Epithelial cell of proximal tubule (primary cell): ENCODE measurements around the gene NFE2. TPM values are rescaled to one million over a fixed set of nuclear protein-coding genes. Genes with fewer than 3 reads are reported as not detected.

Experiments
- DNase-seq: peaks from one replicate; pipeline ENCODE4 v3.0.0-alpha.2; 2011; ENCODE audit warnings: low read depth
- H3K4me3 ChIP-seq: 2 replicates; pipeline ENCODE4 v1.5.1; 2011; ENCODE audit warnings: low read depth, mild to moderate bottlenecking, low read length
- total RNA-seq: library from RNA; depleted of rRNA; stranded (reverse); fragments of >200 nt; gene quantifications from 2 replicates; pipeline ENCODE4 v1.2.3, GENCODE V29; 2015
- TF ChIP-seq, protein P1 (sequence below): conservative IDR thresholded peaks from 2 replicates; pipeline ENCODE4 v1.5.1; 2012; ENCODE audit warnings: low read depth, mild to moderate bottlenecking, low read length

The NFE2 gene
- total RNA-seq, 1 donor from 2014 or later, result not detected

DNA sequence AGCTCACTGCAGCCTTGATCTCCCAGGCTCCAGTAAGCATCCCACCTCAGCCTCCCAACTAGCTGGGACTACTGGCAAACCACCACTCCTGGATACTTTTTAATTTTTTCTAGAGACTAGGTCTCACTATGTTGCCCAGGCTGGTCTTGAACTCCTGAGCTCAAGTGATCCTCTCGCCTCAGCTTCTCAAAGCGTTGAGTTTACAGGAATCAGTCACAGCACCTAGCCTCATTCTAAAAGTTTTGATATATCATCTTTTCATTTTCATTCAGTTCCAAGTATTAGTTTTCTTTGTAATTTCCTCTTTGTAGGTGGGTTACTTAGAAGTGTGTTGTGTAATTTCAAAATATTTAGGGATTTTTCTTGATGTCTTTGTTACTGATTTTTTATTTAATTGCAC is 30.5 kb downstream of the NFE2 start:
- no peak for DNase-seq
- TF ChIP-seq, protein P1, sequence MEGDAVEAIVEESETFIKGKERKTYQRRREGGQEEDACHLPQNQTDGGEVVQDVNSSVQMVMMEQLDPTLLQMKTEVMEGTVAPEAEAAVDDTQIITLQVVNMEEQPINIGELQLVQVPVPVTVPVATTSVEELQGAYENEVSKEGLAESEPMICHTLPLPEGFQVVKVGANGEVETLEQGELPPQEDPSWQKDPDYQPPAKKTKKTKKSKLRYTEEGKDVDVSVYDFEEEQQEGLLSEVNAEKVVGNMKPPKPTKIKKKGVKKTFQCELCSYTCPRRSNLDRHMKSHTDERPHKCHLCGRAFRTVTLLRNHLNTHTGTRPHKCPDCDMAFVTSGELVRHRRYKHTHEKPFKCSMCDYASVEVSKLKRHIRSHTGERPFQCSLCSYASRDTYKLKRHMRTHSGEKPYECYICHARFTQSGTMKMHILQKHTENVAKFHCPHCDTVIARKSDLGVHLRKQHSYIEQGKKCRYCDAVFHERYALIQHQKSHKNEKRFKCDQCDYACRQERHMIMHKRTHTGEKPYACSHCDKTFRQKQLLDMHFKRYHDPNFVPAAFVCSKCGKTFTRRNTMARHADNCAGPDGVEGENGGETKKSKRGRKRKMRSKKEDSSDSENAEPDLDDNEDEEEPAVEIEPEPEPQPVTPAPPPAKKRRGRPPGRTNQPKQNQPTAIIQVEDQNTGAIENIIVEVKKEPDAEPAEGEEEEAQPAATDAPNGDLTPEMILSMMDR, result no peak

DNA sequence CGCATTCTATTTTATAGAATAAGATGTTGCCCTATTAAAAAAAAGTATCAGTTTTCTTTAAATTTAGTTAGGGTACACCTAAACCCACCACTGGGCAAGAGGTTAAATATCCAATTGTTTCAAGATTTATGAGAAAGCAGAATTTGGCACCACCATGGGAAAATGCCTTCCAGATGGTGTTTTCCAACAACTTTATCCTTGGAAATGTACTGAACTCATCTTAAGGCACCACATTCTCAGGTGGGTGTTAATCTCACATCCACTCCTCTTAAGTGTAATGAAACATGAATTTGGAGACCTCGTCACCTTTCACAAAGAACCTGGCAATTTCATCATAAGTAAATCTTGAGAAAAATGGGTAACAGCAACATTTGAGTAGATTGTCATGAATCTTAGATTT is 34.0 kb downstream of the NFE2 start:
- TF ChIP-seq, protein P1, result no peak
- no peak overlapping the region for H3K4me3 ChIP-seq
- DNase-seq, result no peak

More for the DNA sequence above, 30.5 kb downstream of the NFE2 start:
- H3K4me3 ChIP-seq, result no peak overlapping the region

DNA sequence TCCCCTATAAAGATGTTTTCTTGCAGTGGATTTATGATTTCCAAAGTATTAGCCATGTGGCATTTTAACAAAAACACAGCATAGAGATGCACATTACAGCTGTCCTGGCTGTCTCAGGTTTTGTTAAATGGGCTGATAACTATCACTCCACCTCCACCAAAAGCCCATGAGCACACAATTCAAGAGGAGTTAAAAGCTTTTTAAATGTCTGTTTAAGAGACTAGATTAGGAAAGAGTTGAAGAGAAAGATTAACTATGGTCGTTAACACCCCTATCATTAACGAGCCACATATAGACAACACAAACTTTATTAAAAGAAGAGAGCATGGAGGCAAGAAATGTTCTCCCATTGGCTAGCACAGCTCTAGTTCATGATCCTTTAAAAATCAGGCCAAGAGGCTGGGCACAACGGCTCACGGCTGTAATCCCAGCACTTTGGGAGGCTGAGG is 35.4 kb downstream of the NFE2 start:
- H3K4me3 ChIP-seq, result no peak overlapping the region
- no peak for DNase-seq
- TF ChIP-seq, protein P1, result no peak

DNA sequence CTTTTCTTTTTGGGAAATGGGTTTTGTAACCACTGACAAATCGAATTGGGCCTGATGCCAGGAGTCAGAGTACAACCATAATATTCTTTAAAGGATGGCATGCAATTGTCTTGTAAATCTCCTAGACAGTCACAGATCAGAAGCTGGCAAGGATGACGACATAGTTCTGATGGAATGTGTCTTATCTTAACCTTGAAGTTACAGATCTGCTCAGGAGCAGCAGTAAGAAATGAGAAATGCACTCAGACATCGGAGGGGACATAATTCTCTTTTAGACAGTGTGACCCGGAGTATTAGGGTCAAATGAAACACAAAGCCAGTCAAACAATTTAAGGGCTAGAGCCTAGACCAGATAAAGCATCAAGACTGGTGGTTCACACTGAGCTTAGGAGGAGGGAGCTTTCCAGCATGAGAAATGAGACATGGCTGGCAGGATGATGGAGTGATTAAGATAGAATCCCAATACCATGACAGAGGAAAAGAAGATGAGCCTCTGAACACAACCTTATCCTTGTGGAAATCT is 38.4 kb downstream of the NFE2 start:
- peak; percentile 63 for DNase-seq
- no peak overlapping the region for H3K4me3 ChIP-seq
- TF ChIP-seq, protein P1, result no peak

DNA sequence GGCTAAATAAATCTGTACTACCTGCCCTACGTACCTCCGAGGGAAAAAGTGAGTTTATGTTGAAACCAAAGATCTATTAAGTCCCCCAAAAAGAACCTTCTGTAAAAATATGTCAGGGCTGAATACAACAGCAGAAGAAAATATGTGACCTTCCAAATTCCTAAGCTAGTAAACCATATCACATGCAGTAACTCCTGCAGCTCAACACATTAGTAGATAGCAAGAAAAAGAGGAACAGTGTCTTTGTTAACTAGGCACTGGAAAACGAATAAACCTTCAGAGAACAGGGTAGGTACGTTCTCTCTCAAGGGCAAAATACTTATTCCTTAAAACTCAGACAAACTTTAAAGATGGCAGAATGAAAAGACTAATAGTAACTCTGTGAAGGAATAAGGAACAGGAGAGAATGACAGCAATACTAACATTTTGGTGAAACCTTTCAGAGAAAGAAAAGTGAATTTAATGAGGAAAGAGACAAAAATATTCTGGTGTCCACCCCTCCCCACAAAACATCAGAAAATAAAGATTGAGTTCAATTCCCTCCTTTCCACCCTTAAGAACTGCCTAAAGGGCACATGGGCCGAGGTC is 38.9 kb downstream of the NFE2 start:
- TF ChIP-seq, protein P1, result no peak
- peak; percentile 31 for DNase-seq
- no peak overlapping the region for H3K4me3 ChIP-seq

DNA sequence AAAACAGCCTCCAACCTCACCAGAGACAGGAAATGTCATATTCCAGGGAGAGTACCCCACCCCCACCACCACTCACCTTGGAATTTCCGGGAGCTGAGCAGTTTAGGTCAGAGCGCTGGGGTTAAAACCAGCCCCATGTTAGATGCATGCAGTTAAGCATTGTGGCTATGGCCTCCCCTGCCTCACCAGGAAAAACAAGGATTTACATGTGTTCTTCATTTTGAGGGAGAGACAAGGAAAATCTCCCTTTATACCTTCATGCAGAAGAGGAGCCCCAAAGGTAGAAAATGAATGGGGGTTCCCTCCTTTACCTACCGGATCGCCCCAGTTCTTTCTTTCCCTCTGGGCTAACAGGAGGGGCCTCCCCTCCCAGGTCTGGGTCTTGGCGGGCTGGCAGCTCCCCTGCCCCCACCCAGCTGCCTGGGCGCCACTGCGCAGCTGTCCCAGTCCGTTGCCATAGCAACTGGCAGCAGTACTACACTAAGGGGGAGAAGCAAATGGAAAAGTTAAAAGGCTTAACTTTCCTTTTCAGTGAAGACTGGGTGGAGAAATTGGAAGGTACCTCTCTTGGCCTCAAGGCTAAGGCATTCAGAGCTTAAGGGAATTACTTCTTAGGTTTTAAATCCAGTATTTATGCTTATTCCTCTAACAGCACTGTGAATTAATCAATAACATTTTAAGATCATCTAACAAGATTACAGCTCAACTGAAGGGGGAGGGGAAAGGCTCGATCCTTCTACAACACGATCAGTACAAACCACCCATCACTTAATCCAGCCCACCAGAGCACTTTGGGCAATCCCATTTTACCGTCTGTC is 41.4 kb downstream of the NFE2 start:
- DNase-seq, result peak; percentile 59
- H3K4me3 ChIP-seq, result peak overlapping the region; percentile 56
- TF ChIP-seq, protein P1, result no peak
